Measurements from ENCODE around the gene SORL1. TPM values are rescaled to one million over a fixed set of nuclear protein-coding genes. Genes with fewer than 3 reads are reported as not detected.

Gene SORL1
- total RNA-seq, 1 experiment from 2014 or later: 4.9 TPM

- no peak overlapping the region for H3K4me3 ChIP-seq
- intact Hi-C loops (cut with micrococcal nuclease; ENCODE audit: unreplicated experiment): no loop called here
- H4K20me1 ChIP-seq (ENCODE audit: insufficient read depth): no peaks in the 10 kb centered on the region
- no peak overlapping the region for H3K4me2 ChIP-seq
- no peaks in the 10 kb centered on the region for H3K36me3 ChIP-seq (ENCODE audit: low read depth)
- no peaks in the 10 kb centered on the region for H3K9me2 ChIP-seq (ENCODE audit: insufficient read depth)
- ChIA-PET POLR2A (ENCODE audit: unreplicated experiment) (no interaction called here), CTCF (no interaction called here)
- no peaks in the 10 kb centered on the region for H3K4me1 ChIP-seq (replicated peaks; ENCODE audit: insufficient read depth)
- no peak for DNase-seq
- H3F3A ChIP-seq (ENCODE audit: insufficient read depth, low read depth): no peaks in the 10 kb centered on the region
- H3K9me3 ChIP-seq (ENCODE audit: insufficient read depth, low read depth): no peaks in the 10 kb centered on the region; the same call in 1 of the 2 replicates
- no peaks in the 10 kb centered on the region for H3K79me2 ChIP-seq (ENCODE audit: low read depth)
- H3K27me3 ChIP-seq (ENCODE audit: insufficient read depth, low read depth): peaks cover 51% of the 10 kb centered on the region
- no peak overlapping the region for H3K27ac ChIP-seq
- no peak overlapping the region for H2AFZ ChIP-seq
- TF ChIP-seq CTCF (conservative IDR thresholded peaks at IDR 0.05) (no peak), EZH2 (IDR thresholded peaks at IDR 0.05; ENCODE audit: low read depth) (no peak)
- BruUV-seq (replicated peaks): no TSS peak
These were observed 136.6 kb downstream of the SORL1 start for GRCh38 chr11:121588747-121589146.

- Histone ChIP-seq H3K4me3 (no peak overlapping the region), H3K4me1 (replicated peaks; ENCODE audit: insufficient read depth) (no peaks in the 10 kb centered on the region), H3K27me3 (ENCODE audit: insufficient read depth, low read depth) (peaks cover 45% of the 10 kb centered on the region), H3F3A (ENCODE audit: insufficient read depth, low read depth) (no peaks in the 10 kb centered on the region), H3K27ac (no peak overlapping the region), H3K79me2 (ENCODE audit: low read depth) (no peaks in the 10 kb centered on the region), H3K9me2 (ENCODE audit: insufficient read depth) (no peaks in the 10 kb centered on the region), H2AFZ (no peak overlapping the region), H3K36me3 (ENCODE audit: low read depth) (no peaks in the 10 kb centered on the region), H3K9me3 (ENCODE audit: insufficient read depth, low read depth) (no peaks in the 10 kb centered on the region; the same call in 1 of the 2 replicates), H4K20me1 (ENCODE audit: insufficient read depth) (no peaks in the 10 kb centered on the region), H3K4me2 (no peak overlapping the region)
- BruUV-seq (replicated peaks): no TSS peak
- POLR2A ChIA-PET (ENCODE audit: unreplicated experiment): no interaction called here
- CTCF ChIA-PET: no interaction called here
- DNase-seq: no peak
- intact Hi-C loops (cut with micrococcal nuclease; ENCODE audit: unreplicated experiment): loop anchor here (2.0 to 5.0 kb wide), 3 partner anchors 137 to 1078 kb away; partner anchors contain the start of genes GRIK4, SORL1 and SORL1-AS1
- TF ChIP-seq EZH2 (IDR thresholded peaks at IDR 0.05; ENCODE audit: low read depth): no peak
- TF ChIP-seq CTCF (conservative IDR thresholded peaks at IDR 0.05): no peak
These were observed 137.9 kb downstream of the SORL1 start for GRCh38 chr11:121589946-121590537.

GRCh38 chr11:121590772-121591404 lies 138.8 kb downstream of the SORL1 start:
- peaks cover 3% of the 10 kb centered on the region; the same call in 1 of the 2 replicates for H3K4me1 ChIP-seq (replicated peaks; ENCODE audit: insufficient read depth)
- no peak overlapping the region for H3K27ac ChIP-seq
- H3K4me3 ChIP-seq: no peak overlapping the region
- DNase-seq: no peak
- H3K27me3 ChIP-seq (ENCODE audit: insufficient read depth, low read depth): peaks cover 41% of the 10 kb centered on the region
- H4K20me1 ChIP-seq (ENCODE audit: insufficient read depth): no peaks in the 10 kb centered on the region
- no peaks in the 10 kb centered on the region for H3K9me2 ChIP-seq (ENCODE audit: insufficient read depth)
- TF ChIP-seq CTCF (conservative IDR thresholded peaks at IDR 0.05) (no peak), EZH2 (IDR thresholded peaks at IDR 0.05; ENCODE audit: low read depth) (no peak)
- ChIA-PET POLR2A (ENCODE audit: unreplicated experiment) (no interaction called here), CTCF (interaction anchor here (1.5 kb wide), 1 partner anchor 344 kb away, joined by 3 read pairs; no protein-coding TSS in a partner anchor)
- H3K36me3 ChIP-seq (ENCODE audit: low read depth): no peaks in the 10 kb centered on the region
- BruUV-seq (replicated peaks): no TSS peak
- H3F3A ChIP-seq (ENCODE audit: insufficient read depth, low read depth): no peaks in the 10 kb centered on the region
- intact Hi-C loops (cut with micrococcal nuclease; ENCODE audit: unreplicated experiment): loop anchor here (1.0 to 5.0 kb wide), 5 partner anchors 138 to 1079 kb away; partner anchors contain the start of genes GRIK4, SORL1 and SORL1-AS1
- no peak overlapping the region for H3K4me2 ChIP-seq
- no peak overlapping the region for H2AFZ ChIP-seq
- H3K79me2 ChIP-seq (ENCODE audit: low read depth): no peaks in the 10 kb centered on the region
- H3K9me3 ChIP-seq (ENCODE audit: insufficient read depth, low read depth): no peaks in the 10 kb centered on the region; the same call in 1 of the 2 replicates
